ENCODE data around the gene PIP5K1B. TPM values are rescaled to one million over a fixed set of nuclear protein-coding genes. Genes with fewer than 3 reads are reported as not detected.

The PIP5K1B gene
- total and polyA plus RNA-seq, 12 donors = 2.1 to 24.0 (median 9.7) TPM

GRCh38 chr9:68995776-68996175 lies 290.7 kb downstream of the PIP5K1B start:
- no peaks in the 10 kb centered on the region for H3K27me3 ChIP-seq
- WGBS, 4 donors = 66 to 73% (median 72%) methylated on average over 3 of the region's 3 CpGs
- H3K4me3 ChIP-seq = no peak overlapping the region
- peak overlapping the region in 2 of 5 donors; percentile 1 to 26 for H3K27ac ChIP-seq
- DNase-seq = no peak
- H3K36me3 ChIP-seq (replicated peaks in 1 of 2) = no peaks in the 10 kb centered on the region
- TF ChIP-seq CTCF (IDR thresholded peaks at IDR 0.05) = no peak
- TF ChIP-seq POLR2A (IDR thresholded peaks at IDR 0.05) = no peak
- H3K9me3 ChIP-seq (replicated peaks in 1 of 3) = no peaks in the 10 kb centered on the region
- intact Hi-C loops (cut with DNase I) = loop anchor here (10.0 kb wide), 1 partner anchor 61 kb away; no protein-coding TSS in a partner anchor
- H3K4me1 ChIP-seq (replicated peaks in 1 of 2) = no peaks in the 10 kb centered on the region

GRCh38 chr9:68996462-68996861 lies 291.4 kb downstream of the PIP5K1B start:
- 77 to 87% (median 81%) methylated on average over 5 of the region's 5 CpGs for WGBS, 4 donors
- no peak for DNase-seq
- H3K4me1 ChIP-seq (replicated peaks in 1 of 2) = no peaks in the 10 kb centered on the region
- no peak overlapping the region for H3K4me3 ChIP-seq
- peak overlapping the region in 3 of 5 donors; percentile 1 to 27 (median 26) for H3K27ac ChIP-seq
- no peaks in the 10 kb centered on the region for H3K27me3 ChIP-seq
- TF ChIP-seq POLR2A (IDR thresholded peaks at IDR 0.05) = no peak
- H3K36me3 ChIP-seq (replicated peaks in 1 of 2) = no peaks in the 10 kb centered on the region
- no peaks in the 10 kb centered on the region for H3K9me3 ChIP-seq (replicated peaks in 1 of 3)
- intact Hi-C loops (cut with DNase I) = loop anchor here (10.0 kb wide), 1 partner anchor 62 kb away; no protein-coding TSS in a partner anchor

GRCh38 chr9:68997666-68998065 lies 292.6 kb downstream of the PIP5K1B start:
- Histone ChIP-seq H3K27ac (no peak overlapping the region), H3K9me3 (replicated peaks in 1 of 3) (no peaks in the 10 kb centered on the region), H3K27me3 (no peaks in the 10 kb centered on the region), H3K4me3 (no peak overlapping the region), H3K4me1 (replicated peaks in 1 of 2) (no peaks in the 10 kb centered on the region), H3K36me3 (replicated peaks in 1 of 2) (no peaks in the 10 kb centered on the region)
- intact Hi-C loops (cut with DNase I) = loop anchor here (10.0 kb wide), 1 partner anchor 63 kb away; no protein-coding TSS in a partner anchor
- DNase-seq = no peak
- WGBS, 4 donors = 85 to 94% (median 92%) methylated on average over 3 of the region's 3 CpGs
- TF ChIP-seq CTCF (IDR thresholded peaks at IDR 0.05) (no peak), POLR2A (IDR thresholded peaks at IDR 0.05) (no peak)

GRCh38 chr9:68998385-68998784 lies 293.3 kb downstream of the PIP5K1B start:
- WGBS, 4 donors = 61 to 70% (median 66%) methylated on average over 4 of the region's 4 CpGs
- no peak for DNase-seq
- Histone ChIP-seq H3K9me3 (replicated peaks in 1 of 3) (no peaks in the 10 kb centered on the region), H3K36me3 (replicated peaks in 1 of 2) (no peaks in the 10 kb centered on the region), H3K4me3 (no peak overlapping the region), H3K27ac (no peak overlapping the region), H3K27me3 (no peaks in the 10 kb centered on the region), H3K4me1 (replicated peaks in 1 of 2) (no peaks in the 10 kb centered on the region)
- TF ChIP-seq CTCF (IDR thresholded peaks at IDR 0.05) (no peak), POLR2A (IDR thresholded peaks at IDR 0.05) (no peak)
- intact Hi-C loops (cut with DNase I) = loop anchor here (10.0 kb wide), 1 partner anchor 64 kb away; no protein-coding TSS in a partner anchor

- no peaks in the 10 kb centered on the region for H3K9me3 ChIP-seq (replicated peaks in 1 of 3)
- WGBS, 4 donors = 70 to 76% (median 72%) methylated on average over 5 of the region's 5 CpGs
- no peaks in the 10 kb centered on the region for H3K27me3 ChIP-seq
- H3K36me3 ChIP-seq (replicated peaks in 1 of 2) = no peaks in the 10 kb centered on the region
- intact Hi-C loops (cut with DNase I) = loop anchor here (10.0 kb wide), 1 partner anchor 64 kb away; no protein-coding TSS in a partner anchor
- TF ChIP-seq CTCF (IDR thresholded peaks at IDR 0.05) (no peak), POLR2A (IDR thresholded peaks at IDR 0.05) (no peak)
- no peak overlapping the region for H3K27ac ChIP-seq
- no peak overlapping the region for H3K4me3 ChIP-seq
- DNase-seq = peak in 1 of 7 donors; percentile 11
- H3K4me1 ChIP-seq (replicated peaks in 1 of 2) = no peaks in the 10 kb centered on the region
Observed at GRCh38 chr9:68998812-68999211, 293.8 kb downstream of the PIP5K1B start.
